SK-N-SH treated with all-trans-retinoic acid at 6 μM for 48 hours (cell line): ENCODE results near the gene EIF1B.
A peak's percentile ranks its signal among the peaks of the same experiment; 100 is the strongest.

Source experiments
- ATAC-seq: fragments of 200-7000 bp; cut with Tn5 transposase; 3 replicates; pipeline ENCODE4 v1.9.1; 2020; ENCODE audit warnings: mild to moderate bottlenecking, moderate library complexity
- ARNTL ChIP-seq: fragments of 450-650 bp; formaldehyde crosslinking; IDR thresholded peaks from 2 replicates; pipeline ENCODE4 v1.5.0; 2020; ENCODE audit warnings: low read depth, mild to moderate bottlenecking, moderate library complexity, borderline replicate concordance
- BACH2 ChIP-seq: fragments of 250-450 bp; sonication (Bioruptor Pico); IDR thresholded peaks from 2 replicates; pipeline ENCODE4 v1.9.0; 2021; ENCODE audit warnings: mild to moderate bottlenecking, borderline replicate concordance
- CREB5 ChIP-seq: fragments of 250-450 bp; sonication (Bioruptor Pico); IDR thresholded peaks from 2 replicates; pipeline ENCODE4 v1.5.1; 2020; ENCODE audit warnings: low read depth, mild to moderate bottlenecking, moderate library complexity
- CSDC2 ChIP-seq: fragments of 250-450 bp; sonication (Bioruptor Pico); IDR thresholded peaks from 2 replicates; pipeline ENCODE4 v1.5.0; 2020; ENCODE audit warnings: mild to moderate bottlenecking, moderate library complexity
- CSRNP3 ChIP-seq: fragments of 250-450 bp; sonication (Bioruptor Pico); IDR thresholded peaks from 2 replicates; pipeline ENCODE4 v1.5.1; 2021; ENCODE audit warnings: mild to moderate bottlenecking, moderate library complexity
- ISL1 ChIP-seq: fragments of 250-450 bp; sonication (Bioruptor Pico); IDR thresholded peaks from 2 replicates; pipeline ENCODE4 v2.1.2; 2022; ENCODE audit warnings: mild to moderate bottlenecking, moderate library complexity
- OSR1 ChIP-seq: fragments of 250-450 bp; sonication (Bioruptor Pico); IDR thresholded peaks from 2 replicates; pipeline ENCODE4 v1.8.0; 2022; ENCODE audit warnings: moderate library complexity, mild to moderate bottlenecking, inconsistent platforms
- PATZ1 ChIP-seq: fragments of 250-450 bp; sonication (Bioruptor Pico); IDR thresholded peaks from 2 replicates; pipeline ENCODE4 v1.8.0; 2020; ENCODE audit warnings: mild to moderate bottlenecking, moderate library complexity, borderline replicate concordance
- POU6F1 ChIP-seq: fragments of 250-450 bp; sonication (Bioruptor Pico); IDR thresholded peaks from 2 replicates; pipeline ENCODE4 v1.8.0; 2021; ENCODE audit warnings: low read depth, mild to moderate bottlenecking, moderate library complexity, borderline replicate concordance
- PPARA ChIP-seq: fragments of 250-450 bp; sonication (Bioruptor Pico); IDR thresholded peaks from 2 replicates; pipeline ENCODE4 v1.5.0; 2020; ENCODE audit warnings: mild to moderate bottlenecking, borderline replicate concordance
- SNAI2 ChIP-seq: fragments of 250-450 bp; sonication (Bioruptor Pico); IDR thresholded peaks from 2 replicates; pipeline ENCODE4 v1.5.0; 2020; ENCODE audit warnings: mild to moderate bottlenecking, moderate library complexity
- TCF4 ChIP-seq: fragments of 250-450 bp; sonication (Bioruptor Pico); IDR thresholded peaks from 2 replicates; pipeline ENCODE4 v1.8.0; 2021; ENCODE audit warnings: mild to moderate bottlenecking, moderate library complexity, borderline replicate concordance
- TSHZ2 ChIP-seq: fragments of 250-450 bp; sonication (Bioruptor Pico); IDR thresholded peaks from 2 replicates; pipeline ENCODE4 v1.5.0; 2020; ENCODE audit warnings: mild to moderate bottlenecking, moderate library complexity
- ZFP3 ChIP-seq: fragments of 250-450 bp; sonication (Bioruptor Pico); IDR thresholded peaks from 2 replicates; pipeline ENCODE4 v1.5.0; 2020; ENCODE audit warnings: mild to moderate bottlenecking, moderate library complexity
- ZNF70 ChIP-seq: fragments of 450-650 bp; formaldehyde crosslinking; IDR thresholded peaks from 2 replicates; pipeline ENCODE4 v1.5.0; 2020; ENCODE audit warnings: mild to moderate bottlenecking, moderate library complexity
- ZNF8 ChIP-seq: fragments of 450-650 bp; formaldehyde crosslinking; IDR thresholded peaks from 2 replicates; pipeline ENCODE4 v1.5.0; 2020; ENCODE audit warnings: mild to moderate bottlenecking, moderate library complexity

Gene EIF1B

GRCh38 chr3:40309418-40309924, at the start of gene EIF1B:
Gene EIF1B (plus strand): TSS chr3:40309707. CDS start chr3:40309942, 235 bp downstream.
- peak; percentile 20; the same call in 1 of the 2 replicates for TF ChIP-seq TSHZ2 (CRISPR knock-in tag)
- no peak for TF ChIP-seq PPARA (CRISPR knock-in tag)
- no peak for TF ChIP-seq SNAI2 (CRISPR knock-in tag)
- TF ChIP-seq BACH2 (CRISPR knock-in tag), result no peak
- ATAC-seq, result peak; percentile 96

- ATAC-seq, result no peak
Observed at GRCh38 chr3:40262331-40262730, 47.2 kb upstream of the EIF1B start.

More at GRCh38 chr3:40262331-40262730, 47.2 kb upstream of the EIF1B start:
- TF ChIP-seq CSRNP3 (CRISPR knock-in tag) (no peak), PPARA (CRISPR knock-in tag) (no peak), TSHZ2 (CRISPR knock-in tag) (no peak), ZNF70 (no peak), CREB5 (CRISPR knock-in tag) (no peak), POU6F1 (CRISPR knock-in tag) (no peak), ZNF8 (CRISPR knock-in tag) (no peak), ARNTL (CRISPR knock-in tag) (no peak), PATZ1 (CRISPR knock-in tag) (no peak), ISL1 (no peak), ZFP3 (no peak), CSDC2 (CRISPR knock-in tag) (no peak), OSR1 (CRISPR knock-in tag) (no peak), TCF4 (CRISPR knock-in tag) (no peak)
